NCI-H345 treated with DMSO at 0.1 percent for 48 hours (cell line): ENCODE data around the gene HSPA1A.
A peak's percentile ranks its signal among the peaks of the same experiment; 100 is the strongest.
"Not testable (repeated sequence)": the region's sequence is repeated elsewhere in the genome, so short reads cannot be mapped to it uniquely, and the experiment has no call there.

Source experiments
- DNase-seq: peaks from one replicate; lab custom pipeline; 2025; ENCODE audit not compliant: unreplicated experiment; lab: John Stamatoyannopoulos, UW

Gene HSPA1A

DNA sequence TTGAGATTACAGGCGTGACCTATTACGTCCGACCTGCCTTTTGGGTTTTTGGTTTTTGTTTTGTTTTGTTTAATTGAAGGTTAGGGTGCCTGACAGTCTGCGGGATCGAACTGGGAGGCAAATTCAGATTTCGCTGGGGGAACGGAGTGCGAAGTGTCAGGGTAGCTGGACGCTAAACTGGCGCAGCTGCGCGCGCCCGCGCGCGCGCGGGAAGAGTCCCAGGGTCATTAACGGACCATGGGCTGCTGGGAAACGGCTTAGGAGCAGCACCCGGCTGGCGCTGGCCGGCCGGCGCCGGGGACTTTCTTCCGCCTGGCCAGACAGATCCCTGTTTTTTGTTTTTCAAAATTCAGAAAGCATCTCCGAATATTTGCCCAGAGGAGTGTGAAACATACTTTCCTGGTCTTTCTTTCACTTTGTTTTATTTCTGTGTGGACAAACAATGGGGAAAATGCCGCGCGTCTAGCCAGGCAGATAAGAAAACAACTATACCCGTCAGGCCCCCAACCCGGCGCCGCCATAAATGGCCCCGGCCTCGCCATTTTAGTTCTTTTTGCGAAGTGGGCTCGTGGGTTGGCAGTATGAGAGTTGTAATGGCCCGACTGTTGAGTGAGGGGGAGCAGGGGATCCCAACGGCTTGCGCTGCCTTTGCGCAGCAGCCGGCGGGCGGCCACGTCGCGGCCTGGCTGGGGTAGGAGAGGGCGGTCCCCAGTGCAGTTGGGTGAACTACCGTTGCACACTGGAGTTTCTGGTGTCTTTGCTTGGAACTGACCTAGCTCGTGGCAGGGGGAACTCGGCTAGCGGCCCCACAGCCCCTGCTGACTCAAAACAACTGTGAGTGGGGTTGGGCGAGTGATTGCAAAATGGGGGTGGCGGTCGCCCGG lies 19.3 kb downstream of the HSPA1A start:
- DNase-seq: peak; percentile 91

DNA sequence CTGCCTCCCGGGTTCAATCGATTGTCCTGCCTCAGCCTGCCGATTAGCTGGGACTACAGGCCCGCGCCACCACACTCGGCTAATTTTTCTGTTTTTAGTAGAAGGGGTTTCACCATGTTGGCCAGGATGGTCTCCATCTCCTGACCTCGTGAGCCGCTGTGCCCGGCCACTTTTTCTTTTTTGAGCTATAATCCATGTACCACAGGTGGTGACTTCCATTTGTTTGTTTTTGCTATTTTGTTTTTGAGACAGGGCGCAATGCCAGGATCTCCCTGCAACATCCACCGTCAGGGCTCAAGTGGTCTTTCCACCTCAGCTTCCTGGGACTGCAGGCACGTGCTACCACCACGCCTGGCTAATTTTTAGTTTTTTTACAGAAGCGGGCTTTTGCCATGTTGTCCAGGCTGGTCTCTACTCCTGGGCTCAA lies 20.7 kb downstream of the HSPA1A start:
- DNase-seq: peak; percentile 16

DNA sequence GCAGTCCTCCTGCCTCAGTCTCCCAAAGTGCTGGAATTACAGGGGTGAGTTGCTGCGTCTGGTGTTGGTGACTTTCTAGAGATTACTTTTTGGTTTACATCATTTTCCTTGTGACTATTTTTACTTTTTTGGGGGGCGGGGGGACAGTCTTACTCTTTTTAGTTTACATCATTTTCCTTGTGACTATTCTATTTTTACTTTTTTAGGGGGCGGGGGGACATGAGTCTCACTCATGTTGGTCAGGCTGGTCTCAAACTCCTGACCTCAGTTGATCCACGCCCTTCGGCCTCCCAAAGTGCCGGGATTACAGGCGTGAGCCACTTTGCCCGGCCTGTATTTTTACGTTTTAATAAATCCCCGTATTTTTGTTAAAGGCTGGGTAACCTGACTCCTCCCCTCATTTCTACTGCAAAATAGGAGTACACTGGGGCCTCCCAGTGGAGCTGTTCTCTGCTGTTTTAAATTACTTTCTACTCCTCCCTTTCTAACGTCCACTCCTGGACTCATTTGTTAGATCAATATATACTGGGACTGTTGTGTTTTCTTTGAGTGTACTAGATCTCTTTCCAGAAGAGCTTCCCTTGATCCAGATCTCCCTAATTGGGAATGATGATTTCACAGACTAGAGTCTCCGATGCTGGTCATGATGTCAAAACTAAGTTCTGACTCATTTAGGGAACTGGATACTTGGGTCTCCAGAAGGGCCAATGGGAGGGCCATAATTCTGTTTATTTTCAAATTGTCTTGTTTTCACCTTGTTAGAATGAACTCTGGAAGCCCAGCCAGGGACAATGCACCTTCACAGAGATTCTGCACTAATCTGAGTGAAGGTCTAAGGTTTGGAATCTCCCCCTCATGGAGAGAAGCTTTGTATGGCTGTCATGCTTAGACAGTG lies 21.4 kb downstream of the HSPA1A start:
- DNase-seq: no peak

DNA sequence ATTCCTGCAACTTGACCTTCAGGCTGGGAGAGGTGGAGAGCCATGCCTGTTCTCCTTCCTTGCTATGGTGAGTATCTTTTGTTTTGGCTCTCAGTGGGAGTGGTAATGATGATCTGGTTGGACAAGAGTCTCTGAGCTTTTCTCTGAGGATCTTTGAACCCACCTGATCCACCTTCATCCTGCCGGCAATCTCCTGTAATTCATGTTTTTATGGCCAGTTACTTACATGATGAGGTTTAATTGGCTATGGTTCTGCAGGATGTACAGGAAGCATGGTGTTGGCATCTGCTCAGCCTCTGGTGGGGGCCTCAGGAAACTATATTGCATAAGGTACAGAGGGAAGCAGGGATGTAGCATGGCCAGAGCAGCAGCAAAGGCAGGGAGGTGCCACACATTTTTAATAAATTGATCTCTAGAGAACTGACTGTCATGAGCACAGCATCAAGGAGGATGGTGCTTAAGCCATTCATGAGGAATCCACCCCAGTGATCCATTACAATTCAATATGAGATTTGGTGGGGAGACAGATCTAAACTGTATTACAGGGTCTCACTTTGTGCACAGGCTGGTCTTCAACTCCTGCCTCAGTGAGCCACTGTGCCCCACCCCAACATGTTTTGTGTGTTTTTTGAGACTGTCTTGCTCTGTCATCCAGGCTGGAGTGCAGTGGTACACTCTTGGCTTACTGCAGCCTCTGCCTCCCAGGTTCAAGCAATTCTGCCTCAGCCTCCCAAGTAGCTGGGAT lies 22.2 kb downstream of the HSPA1A start:
- no peak for DNase-seq

DNA sequence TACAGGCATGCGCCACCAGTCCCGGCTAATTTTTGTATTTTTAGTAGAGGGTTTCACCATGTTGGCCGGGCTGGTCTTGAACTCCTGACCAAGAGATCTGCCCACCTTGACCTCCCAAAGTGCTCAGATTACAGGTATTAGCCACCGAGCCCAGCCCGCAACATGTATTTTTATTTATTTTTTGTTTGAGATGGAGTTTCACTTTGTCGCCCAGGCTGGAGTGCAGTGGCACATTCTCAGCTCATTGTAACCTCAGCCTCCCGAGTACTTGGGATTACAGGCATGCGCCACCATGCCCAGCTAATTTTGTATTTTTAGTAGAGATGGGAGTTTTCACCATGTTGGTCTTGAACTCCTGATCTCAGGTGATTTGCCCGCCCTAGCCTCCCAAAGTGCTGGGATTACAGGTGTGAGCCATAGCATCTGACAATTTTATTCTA lies 22.8 kb downstream of the HSPA1A start:
- DNase-seq: not testable (repeated sequence)

DNA sequence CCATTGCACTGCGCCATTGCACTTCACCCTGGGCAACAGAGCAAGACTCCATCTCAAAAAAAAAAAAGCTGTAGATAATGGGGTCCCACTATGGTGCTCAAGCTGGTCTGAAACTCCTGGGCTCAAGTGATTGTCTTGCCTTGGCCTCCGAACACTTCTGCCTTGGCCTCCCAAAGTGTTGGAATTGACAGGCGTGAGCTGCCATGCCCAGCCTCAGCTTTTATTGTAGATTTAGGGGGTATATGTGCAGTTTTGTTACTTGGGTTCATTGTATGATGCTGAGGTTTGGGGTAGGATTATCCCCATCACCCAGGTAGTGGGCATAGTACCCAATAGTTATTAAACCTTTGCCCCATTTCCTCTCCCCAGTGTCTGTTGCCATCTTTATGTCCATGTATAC lies 23.6 kb downstream of the HSPA1A start:
- no peak for DNase-seq

DNA sequence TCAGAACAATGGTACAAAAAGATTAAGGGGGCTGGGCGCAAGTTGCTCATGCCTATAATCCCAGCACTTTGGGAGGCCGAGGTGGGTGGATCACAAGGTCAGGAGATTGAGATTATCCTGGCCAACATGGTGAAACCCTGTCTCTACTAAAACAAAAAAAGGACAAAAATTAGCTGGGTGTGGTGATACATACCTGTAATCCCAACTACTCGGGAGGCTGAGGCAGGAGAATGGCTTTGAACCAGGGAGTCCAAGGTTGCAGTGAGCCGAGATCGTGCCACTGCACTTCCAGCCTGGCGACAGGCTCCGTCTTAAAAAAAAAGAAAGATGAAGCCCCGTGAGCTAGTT lies 24.4 kb downstream of the HSPA1A start:
- not testable (repeated sequence) for DNase-seq

DNA sequence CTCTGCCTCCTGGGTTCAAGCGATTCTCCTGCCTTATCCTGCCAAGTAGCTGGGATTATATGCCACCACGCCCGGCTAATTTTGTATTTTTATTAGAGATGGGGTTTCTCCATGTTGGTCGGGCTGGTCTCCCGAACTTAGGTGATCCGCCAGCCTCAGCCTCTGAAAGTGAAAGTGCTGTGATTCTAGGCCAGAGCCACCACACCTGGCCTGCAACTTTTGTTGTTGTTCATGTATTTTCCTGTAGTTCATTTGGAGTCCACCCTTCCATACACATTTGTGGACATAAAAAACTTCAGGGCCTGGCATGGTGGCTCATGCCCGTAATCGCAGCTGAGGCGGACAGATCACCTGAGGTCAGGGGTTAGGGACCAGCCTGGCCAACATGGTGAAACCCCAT lies 26.7 kb downstream of the HSPA1A start:
- DNase-seq: no peak

DNA sequence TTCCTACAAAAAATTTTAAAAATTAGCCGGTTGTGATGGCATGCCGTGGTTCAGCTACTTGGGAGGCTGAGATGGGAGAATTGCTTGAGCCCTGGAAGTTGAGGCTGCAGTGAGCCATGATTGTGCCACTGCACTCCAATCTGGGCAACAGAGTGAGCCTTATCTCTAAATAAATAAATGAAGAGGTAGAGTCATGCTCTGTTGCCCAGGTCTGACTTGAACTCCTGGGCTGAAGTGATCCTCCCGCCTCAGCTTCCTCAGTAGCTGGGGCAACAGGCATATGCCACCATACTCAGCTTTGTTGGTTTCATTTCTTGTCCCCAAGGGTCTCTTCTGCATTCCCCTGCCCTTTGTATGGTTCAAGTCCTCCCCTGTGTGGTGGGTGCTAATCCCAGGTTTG lies 29.2 kb downstream of the HSPA1A start:
- DNase-seq: no peak

DNA sequence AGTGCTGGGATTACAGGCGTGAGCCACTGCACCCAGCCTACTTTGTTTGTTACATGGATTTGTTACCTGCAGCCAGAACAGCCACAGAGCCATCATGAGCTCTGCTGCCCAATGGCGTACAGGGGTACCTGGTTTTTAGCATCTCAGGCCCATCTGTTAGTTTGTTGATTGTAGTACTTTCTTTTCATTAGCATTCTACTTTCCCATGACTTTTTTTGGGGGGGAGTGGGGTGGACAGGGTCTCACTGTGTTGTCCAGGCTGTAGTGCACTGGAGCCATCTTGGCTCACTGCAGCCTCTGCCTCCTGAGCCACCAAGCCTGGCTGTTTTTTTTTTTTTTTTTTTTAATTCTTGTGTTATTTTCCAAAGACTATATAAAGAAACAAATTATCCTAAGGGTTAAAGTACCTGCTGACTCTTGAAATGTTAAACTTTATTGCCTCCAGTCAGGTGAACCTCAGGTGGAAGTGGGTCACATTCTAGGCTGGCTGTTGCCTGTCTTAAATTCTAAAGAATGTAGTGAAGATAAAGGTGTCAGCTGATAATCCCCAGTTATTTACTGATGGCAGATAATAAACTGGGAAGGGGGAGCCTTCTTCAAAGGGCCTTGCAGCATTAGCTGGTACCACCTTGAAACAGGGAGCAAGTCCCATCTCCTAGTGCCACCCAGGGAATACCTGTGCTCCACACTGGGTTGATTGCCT lies 32.1 kb downstream of the HSPA1A start:
- no peak for DNase-seq

DNA sequence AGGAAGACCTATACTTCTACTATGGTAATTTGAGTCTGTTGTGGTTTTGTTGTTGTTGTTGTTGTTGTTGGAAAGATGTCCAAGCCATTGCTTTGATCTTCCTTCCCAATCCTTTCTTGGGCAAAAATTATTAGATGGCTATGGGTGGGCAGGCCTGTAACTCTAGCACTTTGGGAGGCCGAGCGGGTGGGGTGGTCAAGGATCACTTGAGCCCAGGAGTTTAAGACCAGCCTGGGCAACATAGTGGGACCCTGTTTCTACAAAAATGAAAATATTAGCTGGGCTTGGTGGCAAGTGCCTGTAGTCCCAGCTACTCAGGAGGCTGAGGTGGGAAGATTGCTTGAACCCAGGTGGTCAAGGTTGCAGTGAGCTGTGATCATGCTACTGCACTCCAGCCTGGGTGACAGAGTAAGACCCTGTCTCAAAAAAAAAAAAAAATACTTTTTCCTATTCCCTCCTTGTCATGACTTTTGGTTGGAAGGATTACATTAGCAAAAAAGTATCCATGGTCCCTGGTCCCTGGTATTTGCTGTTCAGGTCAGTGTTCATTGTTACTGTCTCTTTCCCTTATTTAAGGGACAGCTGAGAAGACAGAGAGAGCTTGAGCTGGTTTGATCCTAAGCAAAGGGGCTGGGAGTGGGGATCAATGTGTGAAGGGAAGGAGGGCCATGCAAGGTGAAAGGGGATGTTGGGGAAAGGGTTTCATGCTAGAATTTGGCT lies 35.6 kb downstream of the HSPA1A start:
- DNase-seq: no peak

DNA sequence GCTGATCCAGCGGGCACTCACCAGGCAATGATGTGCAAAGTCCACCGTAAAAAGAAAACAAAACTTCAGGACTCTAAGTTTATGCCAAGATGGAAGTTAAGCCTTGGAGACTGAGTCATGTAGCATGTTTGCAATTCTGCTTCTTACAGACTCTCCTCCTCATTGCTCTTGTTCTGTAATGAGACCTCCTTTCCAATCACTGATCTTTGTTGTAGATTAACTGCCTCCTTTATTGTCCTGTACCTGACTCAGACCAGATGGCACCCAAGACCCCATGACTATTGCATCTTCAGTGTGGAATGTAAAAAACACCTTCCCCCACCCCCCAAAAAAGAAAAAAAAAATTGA lies 36.1 kb downstream of the HSPA1A start:
- DNase-seq: no peak

DNA sequence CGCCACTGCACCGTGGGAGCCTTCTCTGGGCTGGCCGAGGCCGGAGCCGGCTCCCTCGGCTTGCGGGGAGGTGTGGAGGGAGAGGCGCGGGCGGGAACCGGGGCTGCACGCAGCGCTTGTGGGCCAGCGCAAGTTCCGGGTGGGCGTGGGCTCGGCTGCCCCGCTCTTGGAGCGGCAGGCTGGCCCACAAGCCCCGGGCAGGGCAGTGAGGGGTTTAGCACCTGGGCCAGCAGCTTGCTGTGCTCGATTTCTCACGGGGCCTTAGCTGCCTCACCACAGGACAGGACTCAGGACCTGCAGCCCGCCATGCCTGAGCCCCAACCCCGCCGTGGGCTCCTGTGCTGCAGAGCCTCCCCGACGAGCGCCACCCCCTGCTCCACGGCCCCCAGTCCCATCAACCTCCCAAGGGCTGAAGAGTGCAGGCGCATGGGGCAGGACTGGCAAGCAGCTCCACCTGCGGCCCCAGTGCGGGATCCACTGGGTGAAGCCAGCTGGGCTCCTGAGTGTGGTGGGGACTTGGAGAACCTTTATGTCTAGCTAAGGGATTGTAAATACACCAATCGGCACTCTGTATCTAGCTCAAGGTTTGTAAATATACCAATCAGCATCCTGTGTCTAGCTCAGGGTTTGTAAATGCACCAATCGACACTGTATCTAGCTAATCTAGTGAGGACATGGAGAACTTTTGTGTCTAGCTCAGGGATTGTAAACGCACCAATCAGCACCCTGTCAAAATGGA lies 36.8 kb downstream of the HSPA1A start:
- DNase-seq: not testable (repeated sequence)

DNA sequence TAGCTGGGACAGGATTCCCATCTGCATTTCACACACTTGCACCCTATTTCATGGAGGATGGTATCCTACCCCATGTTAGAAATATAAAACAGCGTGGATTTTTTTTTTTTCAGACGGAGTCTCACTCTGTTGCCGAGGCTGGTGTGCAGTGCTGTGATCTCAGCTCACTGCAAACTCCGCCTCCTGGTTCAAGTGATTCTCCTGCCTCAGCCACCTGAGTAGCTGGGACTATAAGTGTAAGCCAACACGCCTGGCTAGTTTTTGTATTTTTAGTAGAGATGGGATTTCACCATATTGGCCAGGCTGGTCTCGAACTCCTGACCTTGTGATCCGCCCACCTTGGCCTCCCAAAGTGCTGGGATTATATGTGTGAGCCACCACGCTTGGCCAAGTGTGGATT lies 42.4 kb downstream of the HSPA1A start:
- DNase-seq: not testable (repeated sequence)

DNA sequence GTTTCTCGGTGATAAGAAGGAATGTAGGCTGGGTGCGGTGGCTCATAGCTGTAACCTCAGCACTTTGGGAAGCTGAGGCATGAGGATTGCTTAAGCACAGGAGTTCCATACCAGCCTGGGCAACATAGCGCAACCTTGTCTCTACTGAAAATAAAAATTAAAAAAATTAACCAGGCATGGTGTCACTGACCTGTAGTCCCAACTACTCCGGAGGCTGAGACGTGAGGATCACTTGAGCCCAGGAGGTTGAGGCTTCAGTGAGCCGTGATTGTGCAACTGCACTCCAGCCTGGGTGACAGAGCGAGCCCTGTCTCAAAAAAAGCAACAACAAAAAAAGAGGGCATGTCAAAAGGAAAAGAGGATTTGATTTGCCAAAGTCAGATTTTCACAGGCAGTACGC lies 43.4 kb downstream of the HSPA1A start:
- DNase-seq: no peak

DNA sequence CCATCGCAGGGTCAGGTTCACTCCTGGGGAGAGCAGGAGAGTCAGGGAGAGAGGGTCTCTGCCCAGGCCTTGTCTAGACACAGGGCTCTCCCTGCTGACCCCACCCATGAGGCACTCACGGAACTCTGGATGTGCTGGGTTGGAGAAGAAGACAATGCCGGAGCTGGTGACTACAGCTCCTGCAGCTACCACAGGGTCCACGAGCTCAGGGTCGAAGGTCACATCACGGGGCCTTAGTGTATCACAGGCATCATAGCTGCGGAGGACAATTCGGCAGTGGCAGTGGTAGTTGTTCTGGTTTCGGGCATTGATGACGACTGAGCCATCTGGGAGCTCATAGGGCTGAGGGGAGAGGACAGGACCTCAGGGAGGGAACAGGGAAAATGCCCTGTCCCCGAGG lies 44.6 kb downstream of the HSPA1A start:
- no peak for DNase-seq

DNA sequence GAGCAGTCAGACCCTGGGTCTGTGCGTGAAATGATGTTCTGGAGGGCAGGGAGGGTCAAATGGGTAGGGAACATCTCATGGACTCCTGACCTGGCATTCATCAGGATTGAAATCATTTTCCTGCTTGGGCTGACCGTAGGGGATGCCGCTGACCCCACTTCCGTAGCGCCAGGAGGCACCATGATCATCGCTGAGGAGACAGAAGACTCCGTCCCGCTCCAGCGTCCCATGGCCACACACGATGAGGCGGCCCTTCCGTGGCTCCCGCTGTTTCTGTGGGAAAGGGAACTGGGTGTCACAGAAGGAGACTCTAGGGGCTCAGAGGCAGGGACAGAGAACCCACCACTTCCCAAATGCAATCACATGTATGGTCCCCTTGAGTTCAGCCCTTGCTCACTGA lies 45.0 kb downstream of the HSPA1A start:
- no peak for DNase-seq

DNA sequence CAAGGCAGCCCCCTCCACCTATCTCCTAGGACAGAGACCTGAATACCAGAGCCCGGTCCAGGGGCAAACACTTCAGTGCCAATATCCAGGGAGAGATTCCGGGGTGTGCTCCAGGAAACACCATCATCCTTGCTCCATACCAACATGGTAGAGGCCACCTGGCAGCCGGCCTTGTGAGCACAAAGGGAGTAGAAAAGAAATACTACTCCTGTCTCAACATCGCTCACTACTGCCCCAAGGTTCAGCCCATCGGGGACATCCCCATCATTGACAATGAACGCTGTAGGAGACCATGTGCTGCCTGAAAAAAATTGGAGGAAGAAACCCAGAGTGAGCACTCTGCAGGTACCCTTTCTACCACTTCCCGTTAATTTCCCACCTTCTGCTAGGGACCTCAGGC lies 45.8 kb downstream of the HSPA1A start:
- no peak for DNase-seq

DNA sequence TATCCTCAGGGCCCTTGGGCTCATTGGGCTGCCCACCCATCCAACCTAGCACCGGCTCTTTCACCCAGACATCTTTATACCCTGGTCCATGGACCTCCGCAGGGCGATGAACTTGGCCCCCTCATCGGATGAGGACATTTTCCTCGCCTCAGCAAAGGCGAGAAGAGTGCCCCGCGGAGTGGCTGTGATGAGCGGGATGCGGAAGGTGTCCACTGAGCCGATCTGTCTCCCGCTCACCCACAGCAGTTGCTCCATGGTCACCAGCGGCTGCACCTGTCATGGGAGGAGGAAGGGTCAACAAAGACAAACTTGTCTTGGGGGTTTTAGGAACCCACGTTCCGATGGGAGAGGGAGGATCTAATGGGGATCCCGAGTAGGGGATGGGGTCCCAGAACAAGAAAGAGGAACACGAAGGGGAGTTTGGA lies 46.6 kb downstream of the HSPA1A start:
- DNase-seq: no peak
